Neural cell (in vitro differentiated cells): ENCODE measurements around the gene CRMP1. TPM values are rescaled to one million over a fixed set of nuclear protein-coding genes. Genes with fewer than 3 reads are reported as not detected.
"Not testable (repeated sequence)": the region's sequence is repeated elsewhere in the genome, so short reads cannot be mapped to it uniquely, and the experiment has no call there.

Experiments used
- H2AFZ ChIP-seq: fragments of 200-600, 300-800 bp; sonication (generic), shearing (Covaris generic); 2 replicates; pipeline ENCODE4 v1.6.0; 2014; ENCODE audit warnings: low read depth, mild to moderate bottlenecking, antibody characterized with exemption, low read length, moderate library complexity
- H3F3A ChIP-seq: fragments of 200-600 bp; shearing (Covaris generic); 2 replicates; pipeline ENCODE4 v1.6.1; 2016; ENCODE audit warnings: mild to moderate bottlenecking, moderate library complexity, mixed read lengths, antibody characterized with exemption, low read length; ENCODE audit not compliant: insufficient read depth, poor library complexity, severe bottlenecking
- H3K27ac ChIP-seq: fragments of 200-600, 300-800 bp; sonication (generic), shearing (Covaris generic); 2 replicates; pipeline ENCODE4 v1.5.1; 2014; ENCODE audit warnings: mild to moderate bottlenecking, low read length, moderate library complexity
- H3K27me3 ChIP-seq: fragments of 300-800, 200-600 bp; sonication (generic), shearing (Covaris generic); 2 replicates; pipeline ENCODE4 v1.6.0; 2014; ENCODE audit warnings: mild to moderate bottlenecking, low read depth, low read length, moderate library complexity; ENCODE audit not compliant: insufficient read depth
- H3K36me3 ChIP-seq: fragments of 300-800, 200-600 bp; sonication (generic), shearing (Covaris generic); 2 replicates; pipeline ENCODE4 v1.5.1; 2014; ENCODE audit warnings: mild to moderate bottlenecking, antibody characterized with exemption, low read length, moderate library complexity; ENCODE audit not compliant: insufficient read depth
- H3K4me2 ChIP-seq: fragments of 300-800, 200-600 bp; sonication (generic), shearing (Covaris generic); 2 replicates; pipeline ENCODE4 v1.6.0; 2014; ENCODE audit warnings: mild to moderate bottlenecking, low read length
- H3K4me3 ChIP-seq: fragments of 300-800, 200-600 bp; sonication (generic), shearing (Covaris generic); 2 replicates; pipeline ENCODE4 v1.5.1; 2014; ENCODE audit warnings: mild to moderate bottlenecking, low read length, moderate library complexity
- H3K79me2 ChIP-seq: fragments of 200-600 bp; shearing (Covaris generic); replicated peaks from 2 replicates; pipeline ENCODE4 v1.6.0; 2014; ENCODE audit warnings: mild to moderate bottlenecking, low read length, moderate library complexity; ENCODE audit not compliant: insufficient read depth
- H3K9ac ChIP-seq: fragments of 300-800, 200-600 bp; sonication (generic), shearing (Covaris generic); 2 replicates; pipeline ENCODE4 v1.6.1; 2016; ENCODE audit warnings: mild to moderate bottlenecking, low read length, mixed read lengths
- H3K9me2 ChIP-seq: fragments of 200-600 bp; shearing (Covaris generic); 2 replicates; pipeline ENCODE4 v1.6.1; 2016; ENCODE audit warnings: mild to moderate bottlenecking, low read length, mixed read lengths; ENCODE audit not compliant: insufficient read depth
- H3K9me3 ChIP-seq: fragments of 200-600, 300-800 bp; sonication (generic), shearing (Covaris generic); 2 replicates; pipeline ENCODE4 v1.6.1; 2016; ENCODE audit warnings: mild to moderate bottlenecking, mixed run types, low read length, moderate library complexity, mixed read lengths
- H4K20me1 ChIP-seq: fragments of 200-600 bp; shearing (Covaris generic); 2 replicates; pipeline ENCODE4 v1.6.1; 2016; ENCODE audit warnings: mild to moderate bottlenecking, mixed run types; ENCODE audit not compliant: insufficient read depth
- CTCF ChIP-seq: fragments of 450-650 bp; IDR thresholded peaks from 2 replicates; pipeline ENCODE4 v1.5.1; 2014; ENCODE audit warnings: antibody characterized with exemption, mild to moderate bottlenecking, moderate library complexity; ENCODE audit not compliant: poor library complexity, severe bottlenecking
- EP300 ChIP-seq: fragments of 450-650 bp; conservative IDR thresholded peaks from 2 replicates; pipeline ENCODE4 v1.6.1; 2014; ENCODE audit warnings: antibody characterized with exemption, mild to moderate bottlenecking, moderate library complexity; ENCODE audit not compliant: poor library complexity, severe bottlenecking
- EZH2 ChIP-seq: fragments of 200-600, 300-800 bp; shearing (Covaris generic), sonication (generic); IDR thresholded peaks from 2 replicates; pipeline ENCODE4 v1.6.1; 2014; ENCODE audit warnings: antibody characterized with exemption, low read length, borderline replicate concordance, mild to moderate bottlenecking; ENCODE audit not compliant: insufficient read depth, poor library complexity, severe bottlenecking
- MXI1 ChIP-seq: fragments of 450-650 bp; conservative IDR thresholded peaks from 2 replicates; pipeline ENCODE4 v1.6.1; 2014; ENCODE audit warnings: antibody characterized with exemption, mild to moderate bottlenecking; ENCODE audit not compliant: poor library complexity, severe bottlenecking
- POLR2AphosphoS5 ChIP-seq: IDR thresholded peaks from 2 replicates; pipeline ENCODE4 v1.6.1; 2012
- RAD21 ChIP-seq: fragments of 450-650 bp; conservative IDR thresholded peaks from 2 replicates; pipeline ENCODE4 v1.6.1; 2014; ENCODE audit warnings: antibody characterized with exemption, mild to moderate bottlenecking, moderate library complexity
- SMC3 ChIP-seq: fragments of 450-650 bp; conservative IDR thresholded peaks from 2 replicates; pipeline ENCODE4 v1.6.1; 2014; ENCODE audit warnings: antibody characterized with exemption, mild to moderate bottlenecking, moderate library complexity; ENCODE audit not compliant: poor library complexity
- TAF1 ChIP-seq: IDR thresholded peaks from 2 replicates; pipeline ENCODE4 v1.6.1; 2012; ENCODE audit warnings: low read depth
- polyA plus RNA-seq: library from polyadenylated mRNA; depleted of rRNA; stranded (reverse); fragments of >200 nt; gene quantifications from 2 replicates; pipeline ENCODE4 v1.2.3, GENCODE V29; 2014
- TF ChIP-seq, protein P1 (sequence below): IDR thresholded peaks from 2 replicates; pipeline ENCODE4 v1.6.1; 2012; ENCODE audit warnings: borderline replicate concordance

CRMP1 gene
- polyA plus RNA-seq, 1 donor from 2014 or later = 642 TPM

DNA sequence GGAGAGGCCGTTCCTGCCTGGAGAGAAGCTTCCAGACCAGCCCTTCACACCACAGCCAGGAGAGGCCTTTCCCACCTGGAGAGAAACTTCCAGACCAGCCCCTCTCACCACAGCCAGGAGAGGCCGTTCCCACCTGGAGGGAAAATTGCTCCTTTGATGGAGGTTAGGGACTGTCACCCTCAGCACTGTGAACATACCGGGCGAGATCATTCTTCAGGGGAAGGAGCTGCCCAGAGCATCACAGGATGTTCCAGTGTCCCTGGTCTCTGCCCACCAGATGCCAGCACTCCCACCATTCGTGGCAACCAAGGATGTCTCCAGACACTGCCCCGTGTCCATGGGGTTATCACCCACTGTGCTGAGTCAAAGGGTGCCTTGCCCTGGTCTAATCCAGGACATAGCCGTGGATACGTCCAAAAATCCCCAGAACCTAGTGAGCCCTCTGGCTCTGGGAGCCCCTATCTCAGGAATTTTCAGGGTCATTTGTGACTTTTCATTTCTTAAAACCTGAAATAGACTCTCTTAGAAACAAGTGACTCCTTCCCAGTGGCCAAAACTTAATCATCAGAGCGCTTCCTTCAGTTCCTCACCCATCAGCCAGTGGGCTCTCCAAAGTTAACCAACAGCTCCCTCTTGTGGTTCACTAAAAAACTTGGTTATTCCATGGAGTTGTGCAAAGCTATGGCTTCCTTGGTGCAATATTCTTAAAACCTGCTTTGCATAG lies 80.2 kb downstream of the CRMP1 start:
- Histone ChIP-seq H3K4me2 (no peak overlapping the region), H3K79me2 (no peaks in the 10 kb centered on the region), H3K27me3 (no peaks in the 10 kb centered on the region), H3K4me3 (no peak overlapping the region), H3K9me3 (no peaks in the 10 kb centered on the region), H3K27ac (no peak overlapping the region), H3K36me3 (no peaks in the 10 kb centered on the region), H4K20me1 (no peaks in the 10 kb centered on the region), H2AFZ (no peak overlapping the region), H3K9me2 (no peaks in the 10 kb centered on the region), H3F3A (no peaks in the 10 kb centered on the region), H3K9ac (no peak overlapping the region)
- peak; percentile 92 for TF ChIP-seq RAD21
- TF ChIP-seq EZH2 = no peak
- no peak for TF ChIP-seq TAF1
- no peak for TF ChIP-seq EP300
- peak; percentile 14 for TF ChIP-seq POLR2AphosphoS5
- TF ChIP-seq, protein P1, sequence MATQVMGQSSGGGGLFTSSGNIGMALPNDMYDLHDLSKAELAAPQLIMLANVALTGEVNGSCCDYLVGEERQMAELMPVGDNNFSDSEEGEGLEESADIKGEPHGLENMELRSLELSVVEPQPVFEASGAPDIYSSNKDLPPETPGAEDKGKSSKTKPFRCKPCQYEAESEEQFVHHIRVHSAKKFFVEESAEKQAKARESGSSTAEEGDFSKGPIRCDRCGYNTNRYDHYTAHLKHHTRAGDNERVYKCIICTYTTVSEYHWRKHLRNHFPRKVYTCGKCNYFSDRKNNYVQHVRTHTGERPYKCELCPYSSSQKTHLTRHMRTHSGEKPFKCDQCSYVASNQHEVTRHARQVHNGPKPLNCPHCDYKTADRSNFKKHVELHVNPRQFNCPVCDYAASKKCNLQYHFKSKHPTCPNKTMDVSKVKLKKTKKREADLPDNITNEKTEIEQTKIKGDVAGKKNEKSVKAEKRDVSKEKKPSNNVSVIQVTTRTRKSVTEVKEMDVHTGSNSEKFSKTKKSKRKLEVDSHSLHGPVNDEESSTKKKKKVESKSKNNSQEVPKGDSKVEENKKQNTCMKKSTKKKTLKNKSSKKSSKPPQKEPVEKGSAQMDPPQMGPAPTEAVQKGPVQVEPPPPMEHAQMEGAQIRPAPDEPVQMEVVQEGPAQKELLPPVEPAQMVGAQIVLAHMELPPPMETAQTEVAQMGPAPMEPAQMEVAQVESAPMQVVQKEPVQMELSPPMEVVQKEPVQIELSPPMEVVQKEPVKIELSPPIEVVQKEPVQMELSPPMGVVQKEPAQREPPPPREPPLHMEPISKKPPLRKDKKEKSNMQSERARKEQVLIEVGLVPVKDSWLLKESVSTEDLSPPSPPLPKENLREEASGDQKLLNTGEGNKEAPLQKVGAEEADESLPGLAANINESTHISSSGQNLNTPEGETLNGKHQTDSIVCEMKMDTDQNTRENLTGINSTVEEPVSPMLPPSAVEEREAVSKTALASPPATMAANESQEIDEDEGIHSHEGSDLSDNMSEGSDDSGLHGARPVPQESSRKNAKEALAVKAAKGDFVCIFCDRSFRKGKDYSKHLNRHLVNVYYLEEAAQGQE = no peak
- peak; percentile 91 for TF ChIP-seq CTCF
- no peak for TF ChIP-seq MXI1
- TF ChIP-seq SMC3 = peak; percentile 90

DNA sequence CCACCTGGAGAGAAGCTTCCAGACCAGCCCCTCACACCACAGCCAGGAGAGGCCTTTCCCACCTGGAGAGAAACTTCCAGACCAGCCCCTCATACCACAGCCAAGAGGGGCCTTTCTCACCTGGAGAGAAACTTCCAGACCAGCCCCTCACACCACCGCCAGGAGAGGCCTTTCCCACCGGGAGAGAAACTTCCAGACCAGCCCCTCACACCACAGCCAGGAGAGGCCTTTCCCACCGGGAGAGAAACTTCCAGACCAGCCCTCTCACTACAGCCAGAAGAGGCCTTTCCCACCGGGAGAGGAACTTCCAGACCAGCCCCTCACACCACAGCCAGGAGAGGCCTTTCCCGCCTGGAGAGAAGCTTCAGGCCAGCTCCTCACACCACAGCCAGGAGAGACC lies 80.8 kb downstream of the CRMP1 start:
- H3K27ac ChIP-seq, H3K4me2 ChIP-seq, H3K4me3 ChIP-seq, H3K27me3 ChIP-seq, H3K79me2 ChIP-seq, H2AFZ ChIP-seq, H3K9me2 ChIP-seq, H3K9ac ChIP-seq, H3K36me3 ChIP-seq, H4K20me1 ChIP-seq, H3F3A ChIP-seq, H3K9me3 ChIP-seq: not testable (repeated sequence)
